Osteoblast (primary cell): Measurements from ENCODE around the gene WDR19. TPM values are rescaled to one million over a fixed set of nuclear protein-coding genes. Genes with fewer than 3 reads are reported as not detected.

ENCODE experiments used
- DNase-seq: peaks from one replicate; pipeline ENCODE4 v3.0.0; 2011; ENCODE audit warnings: low spot score, mixed read lengths; ENCODE audit not compliant: insufficient read length; ENCODE audit errors: missing footprints
- H2AFZ ChIP-seq: 2 replicates; pipeline ENCODE4 v1.6.0; 2011; ENCODE audit warnings: mild to moderate bottlenecking, low read length
- H3K27ac ChIP-seq: 2 replicates; pipeline ENCODE4 v1.5.1; 2011; ENCODE audit warnings: mild to moderate bottlenecking, low read depth, low read length, moderate library complexity
- H3K27me3 ChIP-seq: 2 replicates; pipeline ENCODE4 v1.6.0; 2012; ENCODE audit warnings: mild to moderate bottlenecking, control low read depth, inconsistent platforms, low read length, moderate library complexity; ENCODE audit not compliant: insufficient read depth
- H3K36me3 ChIP-seq: 2 replicates; pipeline ENCODE4 v1.5.1; 2011; ENCODE audit warnings: mild to moderate bottlenecking, low read length, control low read depth, moderate library complexity; ENCODE audit not compliant: insufficient read depth
- H3K4me1 ChIP-seq: 2 replicates; pipeline ENCODE4 v1.5.1; 2011; ENCODE audit warnings: mild to moderate bottlenecking, low read length, control low read depth, moderate library complexity; ENCODE audit not compliant: insufficient read depth
- H3K4me2 ChIP-seq: 2 replicates; pipeline ENCODE4 v1.6.0; 2011; ENCODE audit warnings: mild to moderate bottlenecking, low read length; ENCODE audit not compliant: insufficient read depth
- H3K4me3 ChIP-seq: fragments of 200-600 bp; sonication (generic); 3 replicates; pipeline ENCODE4 v1.5.1; 2012; ENCODE audit warnings: mild to moderate bottlenecking, low read length, inconsistent platforms; ENCODE audit not compliant: insufficient read depth
- H3K79me2 ChIP-seq: 2 replicates; pipeline ENCODE4 v1.6.0; 2012; ENCODE audit warnings: mild to moderate bottlenecking, low read length, control low read depth, inconsistent platforms; ENCODE audit not compliant: insufficient read depth
- H3K9me3 ChIP-seq: 2 replicates; pipeline ENCODE4 v1.5.1; 2011; ENCODE audit warnings: low read depth, low read length, control low read depth
- H4K20me1 ChIP-seq: 2 replicates; pipeline ENCODE4 v1.6.0; 2012; ENCODE audit warnings: mild to moderate bottlenecking, low read length, control low read depth; ENCODE audit not compliant: insufficient read depth
- CTCF ChIP-seq: IDR thresholded peaks from 2 replicates; pipeline ENCODE4 v1.5.1; 2011; ENCODE audit warnings: mild to moderate bottlenecking, low read depth, low read length, moderate library complexity; ENCODE audit errors: extremely low read depth
- total RNA-seq: library from RNA; depleted of rRNA; stranded (reverse); fragments of >200 nt; gene quantifications from 2 replicates; pipeline ENCODE4 v1.2.3, GENCODE V29; 2012

Gene WDR19
- total RNA-seq, 1 donor = 47.0 TPM

GRCh38 chr4:39305912-39306677 is 123.8 kb downstream of the WDR19 start:
- no peak for TF ChIP-seq CTCF
- no peak overlapping the region for H3K27ac ChIP-seq
- H3K27me3 ChIP-seq = no peaks in the 10 kb centered on the region
- no peak for DNase-seq
- H3K4me2 ChIP-seq = no peak overlapping the region
- H3K79me2 ChIP-seq = peaks cover 3% of the 10 kb centered on the region
- peaks cover 7% of the 10 kb centered on the region for H3K4me1 ChIP-seq
- no peaks in the 10 kb centered on the region for H3K9me3 ChIP-seq
- H4K20me1 ChIP-seq = no peaks in the 10 kb centered on the region
- peaks cover 44% of the 10 kb centered on the region for H3K36me3 ChIP-seq
- H2AFZ ChIP-seq = no peak overlapping the region
- no peak overlapping the region for H3K4me3 ChIP-seq

- H3K4me2 ChIP-seq = no peak overlapping the region
- no peak for DNase-seq
These were observed 126.3 kb downstream of the WDR19 start for GRCh38 chr4:39308611-39309010.

GRCh38 chr4:39312816-39313215 is 130.5 kb downstream of the WDR19 start:
- peaks cover 4% of the 10 kb centered on the region for H3K4me1 ChIP-seq
- H3K27me3 ChIP-seq = no peaks in the 10 kb centered on the region
- H3K36me3 ChIP-seq = peaks cover 50% of the 10 kb centered on the region
- DNase-seq = no peak
- no peaks in the 10 kb centered on the region for H3K9me3 ChIP-seq
- H3K79me2 ChIP-seq = peaks cover 4% of the 10 kb centered on the region
- H3K4me2 ChIP-seq = no peak overlapping the region
- TF ChIP-seq CTCF = no peak
- H3K27ac ChIP-seq = no peak overlapping the region
- H2AFZ ChIP-seq = no peak overlapping the region
- no peaks in the 10 kb centered on the region for H4K20me1 ChIP-seq
- no peak overlapping the region for H3K4me3 ChIP-seq

More at GRCh38 chr4:39308611-39309010, 126.3 kb downstream of the WDR19 start:
- Histone ChIP-seq H3K36me3 (peaks cover 54% of the 10 kb centered on the region), H2AFZ (no peak overlapping the region), H3K27me3 (no peaks in the 10 kb centered on the region), H3K9me3 (no peaks in the 10 kb centered on the region), H3K79me2 (peaks cover 3% of the 10 kb centered on the region), H4K20me1 (no peaks in the 10 kb centered on the region), H3K27ac (no peak overlapping the region), H3K4me1 (peaks cover 7% of the 10 kb centered on the region), H3K4me3 (no peak overlapping the region)
- no peak for TF ChIP-seq CTCF

GRCh38 chr4:39319676-39320075 is 137.3 kb downstream of the WDR19 start:
- no peak overlapping the region for H2AFZ ChIP-seq
- H3K4me2 ChIP-seq = peak overlapping the region; percentile 64

More at GRCh38 chr4:39319676-39320075, 137.3 kb downstream of the WDR19 start:
- Histone ChIP-seq H3K36me3 (peaks cover 12% of the 10 kb centered on the region), H3K4me3 (no peak overlapping the region), H3K9me3 (no peaks in the 10 kb centered on the region), H3K27ac (peak overlapping the region; percentile 76), H3K4me1 (peaks cover 32% of the 10 kb centered on the region), H3K79me2 (peaks cover 4% of the 10 kb centered on the region), H3K27me3 (no peaks in the 10 kb centered on the region), H4K20me1 (no peaks in the 10 kb centered on the region)
- DNase-seq = no peak
- no peak for TF ChIP-seq CTCF
